Stimulated activated CD4-positive, alpha-beta T cell treated with anti-CD3 and anti-CD28 coated beads, TNF-alpha, amount 100 ng/mL, for 48 hours (primary cell): Measurements from ENCODE around the gene SLC16A10.
"Not testable (repeated sequence)": the region's sequence is repeated elsewhere in the genome, so short reads cannot be mapped to it uniquely, and the experiment has no call there.

ENCODE experiments used
- DNase-seq, 3 donors: peaks; one replicate each; pipeline ENCODE4 v3.0.0-alpha.2; 2020; ENCODE audit warnings: low read depth in 3 of 3

SLC16A10 gene

DNA sequence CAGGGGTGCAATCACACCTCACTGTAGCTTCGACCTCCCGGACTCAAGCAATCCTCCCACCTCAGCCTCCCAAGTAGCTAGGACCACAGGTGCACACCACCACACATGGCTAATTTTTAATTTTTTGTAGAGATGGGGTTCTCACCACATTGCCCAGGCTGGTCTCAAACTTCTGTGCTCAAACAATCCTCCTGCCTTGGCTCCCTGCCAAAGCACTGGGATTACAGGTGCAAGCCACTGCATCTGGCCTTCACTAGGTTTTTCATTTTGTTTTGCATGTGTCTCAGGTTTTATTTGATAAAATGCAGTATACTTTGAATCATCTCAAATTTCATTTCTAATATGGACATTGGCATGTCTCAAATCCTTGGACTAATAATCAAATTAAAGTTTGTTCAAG lies 98.7 kb downstream of the SLC16A10 start:
- DNase-seq = no peak

DNA sequence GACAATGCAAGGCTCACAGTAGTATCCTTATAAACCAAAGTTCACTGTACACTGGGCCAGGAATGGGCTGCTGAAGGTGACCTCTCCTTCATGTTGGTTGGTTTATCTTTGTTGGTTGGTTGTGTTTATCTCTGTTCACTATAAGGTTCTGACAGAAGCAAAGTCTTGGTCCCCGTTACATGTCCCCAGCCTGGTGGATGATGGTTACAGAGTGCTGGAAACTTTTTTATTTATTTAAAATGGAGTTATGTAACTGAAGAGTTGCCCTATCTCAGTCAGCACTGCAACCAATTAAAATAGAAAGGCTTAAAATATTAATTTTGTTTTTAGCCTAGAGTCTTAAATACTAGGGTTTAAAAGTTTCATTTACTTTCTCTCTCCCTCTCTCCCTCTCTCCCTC lies 100.6 kb downstream of the SLC16A10 start:
- DNase-seq = no peak

DNA sequence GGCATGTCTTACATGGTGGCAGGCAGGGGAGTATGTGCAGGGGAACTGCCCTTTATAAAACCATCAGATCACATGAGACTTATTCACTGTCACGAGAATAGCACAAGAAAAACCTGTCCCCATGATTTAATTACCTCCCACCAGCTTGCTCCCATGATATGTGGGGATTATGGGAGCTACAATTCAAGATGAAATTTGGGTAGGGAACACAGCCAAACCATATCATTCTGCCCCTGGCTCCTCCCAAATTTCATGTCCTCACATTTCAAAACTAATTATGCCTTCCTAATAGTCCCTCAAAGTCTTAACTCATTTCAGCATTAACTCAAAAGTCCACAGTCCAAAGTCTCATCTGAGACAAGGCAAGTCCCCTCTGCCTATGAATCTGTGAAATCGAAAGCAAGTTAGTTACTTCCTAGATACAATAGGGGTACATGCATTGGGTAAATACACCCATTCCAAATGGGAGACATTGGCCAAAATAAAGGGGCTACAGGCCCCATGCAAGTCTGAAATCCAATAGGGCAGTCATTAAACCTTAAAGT lies 102.4 kb downstream of the SLC16A10 start:
- DNase-seq = not testable (repeated sequence)

DNA sequence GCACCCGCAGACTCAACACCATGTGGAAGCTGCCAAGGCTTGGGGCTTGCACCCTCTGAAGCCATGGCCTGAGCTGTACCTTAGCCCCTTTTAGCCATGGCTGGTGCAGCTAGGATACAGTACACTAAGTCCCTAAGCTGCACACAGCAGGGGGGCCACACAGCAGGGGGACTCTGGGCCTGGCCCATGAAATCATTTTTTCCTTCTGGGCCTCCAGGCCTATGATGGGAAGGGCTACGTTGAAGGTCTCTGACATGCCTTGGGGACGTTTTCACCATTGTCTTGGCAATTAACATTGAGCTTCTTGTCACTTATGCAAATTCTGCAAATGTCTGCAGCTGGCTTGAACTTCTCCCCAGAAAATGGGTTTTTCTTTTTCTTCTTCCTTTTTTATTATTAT lies 103.3 kb downstream of the SLC16A10 start:
- no peak for DNase-seq

DNA sequence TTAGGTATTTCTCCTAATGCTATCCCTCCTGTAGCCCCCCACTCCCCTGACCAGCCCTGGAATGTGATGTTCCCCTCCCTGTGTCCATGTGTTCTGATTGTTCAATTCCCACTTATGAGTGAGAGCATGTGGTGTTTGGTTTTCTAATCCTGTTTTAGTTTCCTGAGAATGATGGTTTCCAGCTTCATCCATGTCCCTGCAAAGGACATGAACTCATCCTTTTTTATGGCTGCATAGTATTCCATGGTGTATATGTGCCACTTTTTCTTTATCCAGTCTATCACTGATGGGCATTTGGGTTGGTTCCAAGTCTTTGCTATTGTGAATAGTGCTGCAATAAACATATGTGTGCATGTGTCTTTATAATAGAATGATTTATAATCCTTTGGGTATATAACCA lies 103.8 kb downstream of the SLC16A10 start:
- not testable (repeated sequence) for DNase-seq

DNA sequence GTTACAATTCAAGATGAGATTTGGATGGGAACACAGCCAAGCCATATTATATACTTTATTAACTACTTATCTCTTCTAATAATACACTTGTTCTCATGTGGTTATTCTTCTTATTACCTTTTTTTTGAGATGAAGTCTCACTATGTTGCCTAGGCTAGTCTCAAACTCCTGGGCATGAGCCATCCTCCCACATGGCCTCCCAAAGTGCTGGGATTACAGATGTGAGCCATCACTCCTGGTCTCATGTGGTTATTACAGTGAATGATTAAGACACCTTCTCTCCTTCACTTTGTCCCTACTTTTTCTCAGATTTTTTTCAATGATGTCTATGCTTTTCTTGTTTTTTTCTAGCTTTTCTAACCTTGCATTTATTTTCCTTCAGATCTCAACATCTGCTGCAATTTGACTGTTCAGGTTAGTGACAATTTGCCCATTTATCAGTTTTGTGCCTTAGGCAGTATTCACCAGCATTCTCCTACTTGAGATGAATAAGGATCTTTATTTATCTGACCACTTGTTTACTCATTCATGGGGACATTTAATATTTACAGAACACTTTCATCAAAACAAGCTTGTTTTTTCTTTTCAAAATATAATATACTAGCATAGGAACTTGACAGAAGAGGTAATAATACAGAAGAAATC lies 105.7 kb downstream of the SLC16A10 start:
- no peak for DNase-seq

DNA sequence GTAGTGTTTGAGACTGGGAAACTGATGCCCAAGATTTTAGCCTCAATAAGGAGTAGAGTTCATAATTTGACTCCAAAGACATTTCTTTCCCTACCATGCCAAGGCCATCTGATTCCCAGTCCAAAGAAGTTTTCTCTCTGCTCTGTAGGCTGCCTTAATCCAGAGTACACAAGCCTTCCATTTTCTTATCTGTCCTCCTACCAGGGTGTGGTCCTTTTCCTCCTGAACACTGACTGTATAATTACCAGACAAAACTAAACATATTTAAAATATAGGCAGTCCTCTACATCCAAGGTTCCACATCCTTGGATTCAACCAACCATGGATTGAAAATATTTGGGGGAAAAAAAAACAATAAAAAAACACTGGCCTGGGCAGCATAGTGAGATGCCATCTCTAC lies 108.4 kb downstream of the SLC16A10 start:
- no peak for DNase-seq

DNA sequence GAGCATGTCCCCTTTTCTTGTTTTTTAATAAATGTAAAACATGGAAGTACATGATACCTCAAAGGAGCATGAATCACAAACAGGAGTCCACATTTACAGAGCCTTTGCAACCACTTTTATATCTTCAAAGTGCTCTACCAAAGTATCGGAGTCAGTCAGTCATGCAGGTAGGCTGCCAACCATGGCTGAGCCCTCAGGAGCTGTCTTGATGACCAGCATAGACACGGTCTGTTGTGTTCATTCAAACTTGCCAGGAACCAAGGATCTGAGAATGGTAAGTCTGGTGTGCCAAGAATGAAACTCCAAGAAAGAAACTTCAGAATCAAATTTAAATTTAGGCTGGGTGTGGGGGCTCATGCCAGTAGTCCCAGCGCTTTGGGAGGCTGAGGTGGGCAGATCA lies 111.5 kb downstream of the SLC16A10 start:
- DNase-seq = no peak

DNA sequence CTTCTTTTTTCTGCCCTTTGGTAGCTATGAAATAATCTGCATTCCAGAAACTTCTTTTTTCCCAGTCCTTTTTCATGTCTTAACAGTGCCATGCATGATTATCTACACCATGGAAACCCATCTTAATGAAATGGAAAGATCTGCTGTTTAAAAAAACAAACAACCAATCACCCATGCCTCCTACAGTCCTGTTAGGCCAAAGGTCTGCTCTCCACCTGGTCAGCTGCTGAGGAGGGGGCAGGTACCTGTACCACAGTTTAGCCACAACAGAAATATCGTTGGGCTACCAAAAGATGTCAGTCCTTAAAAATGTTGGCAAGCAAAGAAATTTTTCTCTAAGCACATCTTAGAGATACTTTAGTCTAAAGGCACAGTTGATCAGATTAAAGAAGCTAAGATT lies 112.6 kb downstream of the SLC16A10 start:
- DNase-seq = no peak

DNA sequence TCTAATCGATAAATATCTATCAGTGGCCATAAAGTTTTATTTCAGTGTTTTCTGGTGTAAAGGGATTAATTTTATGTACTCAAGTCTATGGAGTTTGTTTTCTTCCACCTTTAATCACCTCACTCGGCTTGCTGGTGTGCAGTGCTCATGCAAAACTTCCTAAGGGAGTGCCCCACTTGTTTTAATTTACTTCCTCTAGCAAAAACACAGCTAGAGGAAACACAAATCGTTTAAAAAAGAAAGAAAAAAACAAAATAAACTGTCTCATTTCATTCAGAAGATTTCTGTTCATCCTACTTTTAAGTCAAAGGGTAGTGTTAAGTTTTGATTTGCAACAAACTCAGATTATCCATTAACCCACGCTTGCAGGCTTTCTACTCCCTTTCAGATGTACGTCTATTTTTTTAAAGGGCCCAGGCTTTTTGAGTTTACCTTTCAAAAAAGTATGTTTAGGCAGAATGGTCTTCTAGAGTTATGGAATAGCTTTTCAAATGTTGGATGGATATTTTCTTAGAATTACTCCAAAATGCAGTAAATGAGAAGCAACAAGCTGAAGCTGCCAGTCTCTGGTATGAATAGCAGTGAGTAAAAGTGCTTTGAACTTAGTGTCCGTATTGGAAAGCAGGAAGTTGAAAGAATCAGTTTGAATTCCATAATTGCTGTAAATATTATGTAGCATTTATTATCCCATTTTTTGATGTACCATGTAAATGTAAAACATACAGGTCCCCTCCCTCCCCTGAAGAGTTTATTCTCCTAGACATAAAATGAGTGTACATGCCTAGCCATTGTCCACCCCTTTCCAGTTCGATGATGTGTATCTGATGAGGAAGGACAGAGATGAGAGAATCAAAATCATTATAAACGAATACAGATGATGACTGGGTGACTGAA lies 113.3 kb downstream of the SLC16A10 start:
- DNase-seq = no peak

DNA sequence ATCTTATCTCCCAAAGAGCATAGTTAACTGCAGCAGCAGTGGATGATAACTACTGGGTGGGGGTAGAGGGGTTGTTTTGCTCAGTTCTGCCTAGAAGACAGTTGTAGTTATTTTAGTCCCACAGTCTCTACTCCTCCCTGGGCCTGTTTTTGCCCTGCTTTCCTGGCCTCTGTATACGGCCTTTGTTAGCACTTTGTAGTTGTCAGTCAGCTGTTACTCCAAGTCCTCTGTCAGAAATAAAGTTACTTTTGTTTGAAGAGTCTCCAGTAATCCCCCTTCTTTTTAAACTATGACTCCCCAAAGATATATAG lies 113.9 kb downstream of the SLC16A10 start:
- DNase-seq = no peak

DNA sequence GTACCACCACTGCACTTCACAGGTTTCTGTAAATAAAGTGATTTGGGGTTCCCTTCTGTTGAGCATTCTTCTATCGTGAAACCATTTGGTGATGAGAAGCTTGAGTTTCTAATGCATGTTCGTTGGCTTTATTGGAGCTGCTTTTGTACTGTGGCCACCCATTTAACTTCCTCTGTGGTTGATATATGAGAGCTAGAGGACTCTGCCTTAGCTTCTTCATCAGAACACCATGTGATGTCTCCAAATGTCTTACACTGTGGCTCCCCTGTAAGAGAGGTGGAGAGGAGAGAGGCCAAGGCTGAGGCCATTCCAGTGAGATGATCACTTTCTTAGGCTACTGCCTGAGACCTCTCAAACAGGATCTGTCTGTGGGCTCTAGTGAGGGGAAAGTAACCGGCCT lies 114.5 kb downstream of the SLC16A10 start:
- no peak for DNase-seq

DNA sequence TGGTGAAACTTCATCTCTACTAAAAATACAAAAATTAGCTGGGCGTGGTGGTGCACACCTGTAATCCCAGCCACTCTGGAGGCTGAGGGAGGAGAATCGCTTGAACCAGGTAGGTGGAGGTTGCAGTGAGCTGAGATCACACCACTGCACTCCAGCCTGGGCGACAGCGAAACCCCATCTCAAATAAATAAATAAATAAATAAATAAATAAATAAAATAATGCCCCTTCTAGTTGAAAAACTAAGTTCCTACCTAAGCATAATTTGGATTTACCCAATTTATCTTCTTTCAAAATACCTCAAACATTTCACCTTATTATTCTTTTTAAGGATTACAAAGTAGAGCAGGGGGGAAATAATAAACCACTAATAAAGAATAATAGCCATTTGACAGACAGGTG lies 116.2 kb downstream of the SLC16A10 start:
- DNase-seq = not testable (repeated sequence)

DNA sequence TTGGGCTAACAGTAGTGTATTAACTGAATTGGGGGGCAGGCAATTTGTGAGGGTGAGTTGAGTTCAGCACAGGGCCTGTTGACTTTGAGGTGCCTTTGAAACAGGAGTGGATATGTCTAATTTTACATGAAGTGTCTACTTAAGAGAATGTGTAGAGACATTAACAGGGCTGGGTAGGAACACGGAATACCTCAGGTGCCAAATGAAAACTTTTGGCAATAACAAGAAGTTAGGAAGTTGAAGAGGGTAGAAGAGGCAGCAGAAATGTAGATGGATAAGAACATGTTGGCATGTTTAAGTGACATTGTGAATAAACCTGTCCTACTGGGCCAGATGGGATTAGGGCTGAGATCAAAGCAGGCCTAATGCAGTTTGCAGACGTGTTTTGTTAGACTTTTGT lies 117.0 kb downstream of the SLC16A10 start:
- no peak for DNase-seq

DNA sequence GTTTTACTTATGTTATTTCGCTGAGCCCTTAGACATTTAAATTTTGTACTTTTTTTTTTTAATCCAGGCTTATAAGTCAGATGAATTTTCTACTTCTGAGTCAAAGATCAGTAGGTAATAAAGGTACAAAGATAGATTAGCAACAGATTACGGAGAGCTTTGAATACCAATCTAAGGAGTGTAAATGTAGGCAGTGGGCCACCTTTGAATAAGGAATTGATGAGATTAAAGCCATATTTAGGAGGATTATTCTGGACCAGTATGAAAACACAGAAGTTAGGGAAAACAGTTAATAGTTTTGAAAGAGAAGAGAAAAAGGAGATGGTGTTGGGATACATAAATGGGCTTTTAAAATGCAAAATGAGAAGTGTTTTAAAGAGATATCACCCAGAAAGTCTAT lies 117.6 kb downstream of the SLC16A10 start:
- DNase-seq = no peak

DNA sequence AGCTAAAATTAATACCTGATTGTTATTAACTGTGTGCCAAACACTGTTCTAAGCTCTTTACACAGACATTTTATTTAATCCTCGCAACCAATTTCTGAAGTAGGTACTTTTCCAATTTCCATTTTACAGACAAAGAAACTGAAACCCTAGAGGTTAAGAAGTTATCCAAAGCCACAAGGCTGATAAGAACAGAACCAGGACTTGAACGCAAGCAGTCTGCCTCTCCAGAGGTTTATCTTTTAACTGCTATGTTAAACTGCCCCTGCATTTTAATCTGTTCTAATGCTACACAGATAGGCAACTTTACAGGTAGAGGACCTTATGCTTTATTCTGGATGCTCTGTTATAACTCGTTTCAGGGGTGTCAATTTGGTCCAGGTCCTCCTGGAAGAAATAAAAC lies 118.2 kb downstream of the SLC16A10 start:
- no peak for DNase-seq

DNA sequence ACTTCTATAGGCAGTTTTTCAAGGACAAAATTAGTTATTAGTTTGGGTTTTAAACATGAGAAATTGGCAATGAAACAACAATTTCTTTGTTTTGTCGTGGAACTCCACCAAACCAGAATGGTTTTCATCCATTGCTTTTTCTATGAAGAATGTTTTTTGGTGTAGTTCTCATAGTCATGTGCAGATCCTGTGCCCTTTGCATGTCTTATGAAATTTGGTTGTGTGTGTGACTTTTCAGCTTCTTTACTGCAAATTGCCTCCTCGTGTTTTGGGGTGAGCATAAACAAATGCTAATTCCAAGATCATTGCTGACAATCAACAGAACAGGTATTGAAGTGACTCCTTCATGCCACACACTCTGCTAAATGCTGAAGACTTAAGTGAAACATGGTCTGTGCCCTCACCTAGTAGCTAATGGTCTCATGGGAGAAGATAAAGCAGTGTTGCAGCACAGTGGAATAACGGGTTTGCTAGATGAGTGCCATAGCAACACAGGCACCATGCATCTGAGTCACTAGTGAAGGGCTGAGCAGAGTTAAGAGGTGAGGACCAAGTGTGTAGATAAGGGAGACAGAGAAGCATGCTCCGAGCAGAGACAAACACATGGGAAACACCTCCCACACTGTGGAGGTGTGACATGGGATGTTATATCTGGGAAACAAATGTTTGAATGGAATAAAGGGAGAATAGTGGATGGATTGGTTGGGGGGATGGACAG lies 120.0 kb downstream of the SLC16A10 start:
- no peak for DNase-seq

DNA sequence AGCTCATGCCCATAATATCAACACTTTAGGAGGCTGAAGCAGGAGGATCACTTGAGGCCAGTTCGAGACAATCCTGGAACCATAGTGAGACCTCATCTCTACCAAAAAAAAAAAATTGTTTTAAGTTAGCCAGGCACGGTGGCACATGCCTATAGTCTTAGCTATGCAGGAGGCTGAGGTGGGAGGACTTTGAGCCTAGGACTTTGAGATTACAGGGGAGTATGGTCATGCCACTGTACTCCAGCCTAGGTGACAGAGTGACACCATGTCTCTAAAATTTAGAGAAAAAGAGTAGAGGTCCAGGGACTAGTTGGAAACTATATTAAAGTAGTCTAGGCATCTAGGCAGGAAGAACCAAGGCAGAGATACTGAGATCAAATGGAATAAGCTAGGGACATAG lies 121.6 kb downstream of the SLC16A10 start:
- DNase-seq = no peak

DNA sequence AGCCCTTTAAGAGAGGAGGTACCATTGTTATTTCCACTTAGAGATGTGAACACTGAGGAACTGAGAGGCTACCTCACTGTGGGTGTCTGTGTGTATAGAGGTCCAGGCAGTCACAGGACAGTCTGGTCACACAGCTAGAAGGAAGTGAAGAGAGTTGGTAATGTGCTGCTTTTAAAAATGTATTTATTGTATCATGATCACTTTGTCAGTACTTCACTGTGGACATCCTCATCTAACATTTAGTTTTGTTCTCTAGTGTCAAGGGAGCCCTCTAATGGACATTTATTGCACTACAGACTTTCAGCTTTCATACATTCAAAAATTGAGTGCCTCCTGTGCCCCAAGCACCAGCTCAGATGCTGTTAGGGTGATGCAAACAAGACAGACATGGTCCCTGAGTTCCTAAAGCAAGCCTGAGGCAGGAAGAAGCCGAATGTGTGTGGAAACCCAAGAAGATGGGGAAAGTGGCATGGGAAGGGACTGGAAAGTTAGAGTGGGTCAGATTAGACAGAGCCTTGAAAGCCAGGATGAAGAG lies 123.0 kb downstream of the SLC16A10 start:
- peak in 1 of 3 donors; percentile 27 for DNase-seq

DNA sequence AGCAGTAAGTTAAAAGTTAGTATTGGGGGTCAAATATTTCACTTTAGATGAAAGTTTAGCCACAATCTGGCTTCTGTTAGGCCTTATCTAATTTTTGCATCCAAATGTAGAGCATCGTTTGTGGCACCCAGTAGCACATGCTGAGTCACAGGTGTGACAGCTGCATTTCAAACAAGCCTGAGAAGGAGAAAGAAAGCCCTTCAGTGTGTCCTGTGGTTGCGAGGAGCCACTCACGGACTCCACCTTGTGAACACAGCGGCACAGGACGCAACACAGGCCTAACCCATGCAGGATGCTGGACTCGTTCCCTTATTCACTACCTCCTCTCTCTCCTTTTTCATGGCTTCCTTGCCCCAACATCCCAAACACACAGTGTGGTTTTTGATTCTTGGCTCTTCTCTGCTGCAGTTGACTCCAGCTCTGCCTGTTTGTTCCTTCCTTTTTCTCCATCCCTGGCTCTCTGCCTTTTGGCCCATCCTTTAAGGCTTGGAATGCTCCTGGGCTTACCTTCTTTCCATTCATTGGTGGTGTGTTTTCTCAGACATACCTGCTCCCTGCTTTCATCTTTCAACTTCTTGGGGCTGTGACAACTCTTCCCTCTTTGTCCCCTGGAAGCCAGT lies 124.2 kb downstream of the SLC16A10 start:
- DNase-seq = no peak

DNA sequence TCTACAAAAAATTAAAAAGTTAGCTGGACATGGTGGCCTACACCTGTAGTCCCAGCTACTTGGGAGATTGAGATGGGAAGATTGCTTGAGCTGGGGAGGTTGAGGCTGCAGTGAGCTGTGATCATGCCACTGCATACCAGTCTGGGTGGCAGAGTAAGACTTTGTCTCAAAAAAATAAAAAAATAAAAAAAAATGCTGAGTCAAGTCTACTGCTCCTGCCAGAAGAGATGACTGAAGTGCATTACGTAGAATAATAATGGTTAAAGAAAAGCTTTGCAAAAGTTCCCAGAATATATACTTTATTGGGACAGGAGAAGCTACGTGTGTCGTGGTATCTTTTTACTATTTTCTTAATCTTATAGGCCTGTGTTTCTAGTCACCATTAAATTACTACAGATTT lies 125.3 kb downstream of the SLC16A10 start:
- no peak for DNase-seq

DNA sequence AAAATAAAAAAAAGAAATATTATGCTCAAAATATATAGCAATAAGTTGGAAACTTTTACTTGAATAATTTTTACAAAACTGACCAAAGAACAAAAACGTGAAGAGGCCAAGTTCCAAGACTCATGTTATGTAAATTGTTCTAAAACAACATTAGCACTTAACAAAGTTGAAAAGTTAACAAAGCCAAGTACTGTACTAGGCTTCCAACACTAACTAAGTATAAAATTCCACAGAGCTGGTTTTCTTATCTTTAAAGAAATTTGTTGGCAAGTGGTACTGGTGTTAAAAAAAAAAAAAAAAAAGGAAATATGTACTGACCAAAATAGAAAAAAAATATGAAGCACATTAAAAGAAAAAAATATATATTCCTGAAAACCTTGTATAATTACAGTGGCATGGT lies 127.8 kb downstream of the SLC16A10 start:
- DNase-seq = no peak
